T-helper 1 cell treated with Interleukin-12 subunit alpha and Interleukin-12 subunit beta and Interleukin-4 antibody, amounts not matched to agents 30 μg/mL and 1 μg/mL, for 36 hours (primary cell): ENCODE results near the gene PIGS.
"Not testable (repeated sequence)": the region's sequence is repeated elsewhere in the genome, so short reads cannot be mapped to it uniquely, and the experiment has no call there.

Experiments used
- H3K27ac Mint-ChIP-seq: one replicate; pipeline ENCODE4 v1.8.0; 2021; ENCODE audit warnings: mild to moderate bottlenecking, mixed read lengths
- H3K27me3 Mint-ChIP-seq: one replicate; pipeline ENCODE4 v1.8.0; 2021; ENCODE audit warnings: low read depth, mixed read lengths
- H3K36me3 Mint-ChIP-seq: one replicate; pipeline ENCODE4 v1.8.0; 2021; ENCODE audit warnings: low read depth, mixed read lengths
- H3K4me1 Mint-ChIP-seq: one replicate; pipeline ENCODE4 v1.8.0; 2021; ENCODE audit warnings: low read depth, mixed read lengths
- H3K4me3 Mint-ChIP-seq: one replicate; pipeline ENCODE4 v1.8.0; 2021; ENCODE audit warnings: mild to moderate bottlenecking, moderate library complexity, mixed read lengths
- H3K9me3 Mint-ChIP-seq: one replicate; pipeline ENCODE4 v1.8.0; 2021; ENCODE audit warnings: mixed read lengths

The PIGS gene

GRCh38 chr17:28597606-28598383 lies 26.5 kb upstream of the PIGS start:
- Mint-ChIP-seq H3K27ac (peak overlapping the region; percentile 98), H3K9me3 (no peaks in the 10 kb centered on the region), H3K27me3 (no peaks in the 10 kb centered on the region), H3K4me3 (peak overlapping the region; percentile 99), H3K4me1 (peaks cover 22% of the 10 kb centered on the region), H3K36me3 (peaks cover 18% of the 10 kb centered on the region)

- H3K27me3 Mint-ChIP-seq = no peaks in the 10 kb centered on the region
- peaks cover 31% of the 10 kb centered on the region for H3K36me3 Mint-ChIP-seq
- H3K4me3 Mint-ChIP-seq = no peak overlapping the region
- H3K27ac Mint-ChIP-seq = peak overlapping the region; percentile 59
- H3K4me1 Mint-ChIP-seq = peaks cover 16% of the 10 kb centered on the region
- H3K9me3 Mint-ChIP-seq = no peaks in the 10 kb centered on the region
Measured at GRCh38 chr17:28592260-28592659, 20.9 kb upstream of the PIGS start.

- Mint-ChIP-seq H3K27ac (no peak overlapping the region), H3K9me3 (no peaks in the 10 kb centered on the region), H3K4me1 (peaks cover 3% of the 10 kb centered on the region), H3K36me3 (peaks cover 21% of the 10 kb centered on the region), H3K27me3 (no peaks in the 10 kb centered on the region), H3K4me3 (no peak overlapping the region)
Measured at GRCh38 chr17:28585851-28586250, 14.5 kb upstream of the PIGS start.

GRCh38 chr17:28584434-28584833 lies 13.1 kb upstream of the PIGS start:
- Mint-ChIP-seq H3K27me3 (no peaks in the 10 kb centered on the region), H3K36me3 (peaks cover 28% of the 10 kb centered on the region), H3K4me1 (peaks cover 15% of the 10 kb centered on the region), H3K9me3 (no peaks in the 10 kb centered on the region), H3K4me3 (no peak overlapping the region), H3K27ac (no peak overlapping the region)

- Mint-ChIP-seq H3K36me3 (peaks cover 24% of the 10 kb centered on the region), H3K27ac (no peak overlapping the region), H3K4me1 (peaks cover 21% of the 10 kb centered on the region), H3K4me3 (no peak overlapping the region), H3K9me3 (no peaks in the 10 kb centered on the region), H3K27me3 (no peaks in the 10 kb centered on the region)
Measured at GRCh38 chr17:28582513-28582912, 11.2 kb upstream of the PIGS start.

- H3K4me3 Mint-ChIP-seq = no peak overlapping the region
- peaks cover 31% of the 10 kb centered on the region for H3K36me3 Mint-ChIP-seq
- peaks cover 33% of the 10 kb centered on the region for H3K4me1 Mint-ChIP-seq
- H3K9me3 Mint-ChIP-seq = no peaks in the 10 kb centered on the region
- peak overlapping the region; percentile 56 for H3K27ac Mint-ChIP-seq
- no peaks in the 10 kb centered on the region for H3K27me3 Mint-ChIP-seq
Measured at GRCh38 chr17:28580959-28581358, 9.6 kb upstream of the PIGS start.

- peaks cover 27% of the 10 kb centered on the region for H3K36me3 Mint-ChIP-seq
- H3K4me1 Mint-ChIP-seq = peaks cover 39% of the 10 kb centered on the region
- H3K9me3 Mint-ChIP-seq = no peaks in the 10 kb centered on the region
- no peaks in the 10 kb centered on the region for H3K27me3 Mint-ChIP-seq
- peak overlapping the region; percentile 38 for H3K4me3 Mint-ChIP-seq
- peak overlapping the region; percentile 86 for H3K27ac Mint-ChIP-seq
Measured at GRCh38 chr17:28579526-28579925, 8.2 kb upstream of the PIGS start.

- Mint-ChIP-seq H3K9me3 (no peaks in the 10 kb centered on the region), H3K27ac (peak overlapping the region; percentile 86), H3K36me3 (peaks cover 32% of the 10 kb centered on the region), H3K27me3 (no peaks in the 10 kb centered on the region), H3K4me1 (peaks cover 42% of the 10 kb centered on the region), H3K4me3 (peak overlapping the region; percentile 38)
Measured at GRCh38 chr17:28578246-28579195, 7.2 kb upstream of the PIGS start.

- Mint-ChIP-seq H3K9me3 (no peaks in the 10 kb centered on the region), H3K27ac (peak overlapping the region; percentile 87), H3K4me3 (no peak overlapping the region), H3K27me3 (no peaks in the 10 kb centered on the region), H3K4me1 (peaks cover 52% of the 10 kb centered on the region), H3K36me3 (peaks cover 40% of the 10 kb centered on the region)
Measured at GRCh38 chr17:28577466-28577824, 6.1 kb upstream of the PIGS start.

- no peaks in the 10 kb centered on the region for H3K9me3 Mint-ChIP-seq
- H3K36me3 Mint-ChIP-seq = peaks cover 40% of the 10 kb centered on the region
- H3K4me1 Mint-ChIP-seq = peaks cover 57% of the 10 kb centered on the region
- peak within 1 kb of the TSS; percentile 87 for H3K27ac Mint-ChIP-seq
- H3K4me3 Mint-ChIP-seq = peak within 1 kb of the TSS; percentile 96
- no peaks in the 10 kb centered on the region for H3K27me3 Mint-ChIP-seq
Measured at GRCh38 chr17:28576758-28577465, 5.6 kb upstream of the PIGS start, which contains the start of gene ALDOC. ALDOC (minus strand) TSS chr17:28576895; CDS start chr17:28575532, 1,363 bp downstream.

GRCh38 chr17:28576016-28576415 lies 4.7 kb upstream of the PIGS start:
- H3K4me1 Mint-ChIP-seq = peaks cover 58% of the 10 kb centered on the region
- peaks cover 40% of the 10 kb centered on the region for H3K36me3 Mint-ChIP-seq
- not testable (repeated sequence) for H3K27me3 Mint-ChIP-seq, H3K9me3 Mint-ChIP-seq
- peak overlapping the region; percentile 87 for H3K27ac Mint-ChIP-seq
- peak overlapping the region; percentile 96 for H3K4me3 Mint-ChIP-seq

GRCh38 chr17:28575126-28575795 lies 3.9 kb upstream of the PIGS start:
- peaks cover 54% of the 10 kb centered on the region for H3K4me1 Mint-ChIP-seq

GRCh38 chr17:28574526-28574925 lies 3.2 kb upstream of the PIGS start:
- Mint-ChIP-seq H3K27me3 (no peaks in the 10 kb centered on the region), H3K4me3 (peak overlapping the region; percentile 10), H3K4me1 (peaks cover 54% of the 10 kb centered on the region), H3K9me3 (no peaks in the 10 kb centered on the region), H3K27ac (peak overlapping the region; percentile 9), H3K36me3 (peaks cover 36% of the 10 kb centered on the region)

More at GRCh38 chr17:28575126-28575795, 3.9 kb upstream of the PIGS start:
- Mint-ChIP-seq H3K36me3 (peaks cover 38% of the 10 kb centered on the region), H3K4me3 (peak overlapping the region; percentile 96), H3K27me3 (no peaks in the 10 kb centered on the region), H3K9me3 (no peaks in the 10 kb centered on the region), H3K27ac (no peak overlapping the region)
